GM20431 (cell line): ENCODE measurements around the gene ZNF189.

ENCODE experiments used
- in situ Hi-C: fragments of 300-500 bp; cut with MseI, MboI; formaldehyde crosslinking; loops from one replicate; pipeline ENCODE4 v1.15.0; 2020; ENCODE audit warnings: low sequenced_read_pairs; ENCODE audit not compliant: unreplicated experiment

Gene ZNF189

GRCh38 chr9:101445353-101446029 lies 46.8 kb downstream of the ZNF189 start:
- in situ Hi-C loops = no loop called here

- in situ Hi-C loops = no loop called here
Measured at GRCh38 chr9:101446732-101447131, 48.1 kb downstream of the ZNF189 start.

GRCh38 chr9:101448680-101449070 lies 50.0 kb downstream of the ZNF189 start:
- in situ Hi-C loops = no loop called here

GRCh38 chr9:101449071-101449721 lies 50.5 kb downstream of the ZNF189 start:
- in situ Hi-C loops = no loop called here

GRCh38 chr9:101450931-101451330 lies 52.3 kb downstream of the ZNF189 start:
- in situ Hi-C loops = no loop called here

GRCh38 chr9:101451498-101451897 lies 52.8 kb downstream of the ZNF189 start:
- in situ Hi-C loops = no loop called here

GRCh38 chr9:101453776-101454570 lies 55.3 kb downstream of the ZNF189 start:
- in situ Hi-C loops = no loop called here

GRCh38 chr9:101455656-101456240 lies 57.1 kb downstream of the ZNF189 start:
- in situ Hi-C loops = no loop called here

GRCh38 chr9:101457003-101457402 lies 58.4 kb downstream of the ZNF189 start:
- in situ Hi-C loops = no loop called here

GRCh38 chr9:101458963-101459631 lies 60.4 kb downstream of the ZNF189 start:
- in situ Hi-C loops = no loop called here
